Activated CD4-positive, alpha-beta T cell treated with anti-CD3 and anti-CD28 coated beads for 48 hours (primary cell): Measurements from ENCODE around the gene ADCK1.
A peak's percentile ranks its signal among the peaks of the same experiment; 100 is the strongest.
"Not testable (repeated sequence)": the region's sequence is repeated elsewhere in the genome, so short reads cannot be mapped to it uniquely, and the experiment has no call there.

Experiments
- DNase-seq: peaks from one replicate; pipeline ENCODE4 v3.0.0-alpha.2; 2020

Gene ADCK1

GRCh38 chr14:77799863-77800730 is at the start of gene ADCK1:
Gene ADCK1, plus strand, starts transcription at chr14:77800109. Its CDS starts 18,870 bp downstream, at chr14:77818979.
- peak; percentile 92 for DNase-seq

GRCh38 chr14:77752266-77752665 is 47.6 kb upstream of the ADCK1 start:
- no peak for DNase-seq

GRCh38 chr14:77752799-77753516 is 47.0 kb upstream of the ADCK1 start:
- no peak for DNase-seq

GRCh38 chr14:77760381-77761204 is 39.3 kb upstream of the ADCK1 start, which contains the start of gene SNW1:
Gene SNW1, minus strand, starts transcription at chr14:77761156. Its CDS starts 29 bp downstream, at chr14:77761127.
- DNase-seq: peak; percentile 95

GRCh38 chr14:77761205-77761931 is 38.5 kb upstream of the ADCK1 start:
- DNase-seq: no peak

- no peak for DNase-seq
Measured at GRCh38 chr14:77763316-77763715, 36.6 kb upstream of the ADCK1 start.

GRCh38 chr14:77763978-77764377 is 35.9 kb upstream of the ADCK1 start:
- no peak for DNase-seq

GRCh38 chr14:77768442-77769069 is 31.4 kb upstream of the ADCK1 start:
- DNase-seq: not testable (repeated sequence)

GRCh38 chr14:77773966-77774365 is 25.9 kb upstream of the ADCK1 start:
- DNase-seq: not testable (repeated sequence)

GRCh38 chr14:77782202-77782601 is 17.7 kb upstream of the ADCK1 start:
- DNase-seq: no peak

- no peak for DNase-seq
Measured at GRCh38 chr14:77786148-77786547, 13.8 kb upstream of the ADCK1 start.

- DNase-seq: no peak
Measured at GRCh38 chr14:77790566-77791224, 9.2 kb upstream of the ADCK1 start.

GRCh38 chr14:77791225-77791600 is 8.7 kb upstream of the ADCK1 start:
- no peak for DNase-seq

GRCh38 chr14:77793255-77793654 is 6.7 kb upstream of the ADCK1 start:
- not testable (repeated sequence) for DNase-seq

- DNase-seq: no peak
Measured at GRCh38 chr14:77794357-77794756, 5.6 kb upstream of the ADCK1 start.

GRCh38 chr14:77799456-77799855 is 453 bp upstream of the ADCK1 start:
- DNase-seq: not testable (repeated sequence)

- no peak for DNase-seq
Measured at GRCh38 chr14:77800814-77801213, 905 bp downstream of the ADCK1 start.

- DNase-seq: peak; percentile 61
Measured at GRCh38 chr14:77804592-77804991, 4.7 kb downstream of the ADCK1 start.

- no peak for DNase-seq
Measured at GRCh38 chr14:77805706-77806105, 5.8 kb downstream of the ADCK1 start.

- DNase-seq: no peak
Measured at GRCh38 chr14:77808250-77808649, 8.3 kb downstream of the ADCK1 start.

GRCh38 chr14:77809011-77809410 is 9.1 kb downstream of the ADCK1 start:
- DNase-seq: no peak
